T-cell (primary cell): ENCODE data around the gene PCDHB16. TPM values are rescaled to one million over a fixed set of nuclear protein-coding genes. Genes with fewer than 3 reads are reported as not detected.
"Not testable (repeated sequence)": the region's sequence is repeated elsewhere in the genome, so short reads cannot be mapped to it uniquely, and the experiment has no call there.

Source experiments
- ATAC-seq, 4 experiments: fragments of 200-7000 bp in 3 of 4; fragments of 150-1000 bp in 1 of 4; cut with Tn5 transposase; replicated peaks in 1 of 4; 1 replicate in 3 of 4; 2 replicates in 1 of 4; pipeline ENCODE4 v1.10.0; 2021; ENCODE audit warnings: moderate library complexity in 3 of 4, mild to moderate bottlenecking in 2 of 4, moderate number of reproducible peaks in 1 of 4
- CTCF ChIA-PET, 2 donors: fragments of 300-600 bp; sonication (Branson Sonifier 250); formaldehyde crosslinking; loops; one replicate each; lab custom pipeline; 2022; ENCODE audit warnings: antibody characterized with exemption in 2 of 2; lab: Charles Lee
- POLR2A ChIA-PET, 2 donors: fragments of 300-600 bp; sonication (Branson Sonifier 250); formaldehyde crosslinking; loops; one replicate each; lab custom pipeline; 2022; ENCODE audit warnings: antibody characterized with exemption in 2 of 2; lab: Charles Lee
- DNase-seq, 35 experiments: peaks; one replicate each; pipeline versions ENCODE4 v3.0.0 to v3.0.0-alpha.2; 2013 to 2023
- H3K27ac ChIP-seq: one replicate; pipeline ENCODE4 v1.5.1; 2013; ENCODE audit warnings: low read length
- H3K27me3 ChIP-seq, 2 experiments: replicated peaks in 1 of 2; 1 replicate in 1 of 2; 2 replicates in 1 of 2; pipeline versions ENCODE4 v1.6.1 to v1.7.0; 2013; ENCODE audit warnings: low read length in 1 of 2, mixed read lengths in 1 of 2; ENCODE audit not compliant: control insufficient read depth in 2 of 2, insufficient read depth in 2 of 2; ENCODE audit errors: extremely low read depth in 1 of 2
- H3K36me3 ChIP-seq, 2 donors: 1 replicate in 1 of 2; 2 replicates in 1 of 2; pipeline versions ENCODE4 v1.6.1 to v1.7.0; 2013; ENCODE audit warnings: low read length in 1 of 2; ENCODE audit not compliant: control insufficient read depth in 2 of 2, insufficient read depth in 1 of 2; ENCODE audit errors: extremely low read depth in 1 of 2
- H3K4me1 ChIP-seq, 2 experiments: 1 replicate in 1 of 2; 2 replicates in 1 of 2; pipeline versions ENCODE4 v1.6.1 to v1.7.0; 2013; ENCODE audit warnings: low read length in 2 of 2, mixed read lengths in 1 of 2; ENCODE audit not compliant: insufficient read depth in 2 of 2, control insufficient read depth in 1 of 2; ENCODE audit errors: extremely low read depth in 1 of 2
- H3K4me3 ChIP-seq, 2 donors: 1 replicate in 1 of 2; 2 replicates in 1 of 2; pipeline versions ENCODE4 v1.5.1 to v1.7.0; 2013; ENCODE audit warnings: mild to moderate bottlenecking in 2 of 2, low read length in 1 of 2, moderate library complexity in 1 of 2; ENCODE audit not compliant: control insufficient read depth in 1 of 2; ENCODE audit errors: extremely low read depth in 1 of 2
- H3K9me3 ChIP-seq: 2 replicates; pipeline ENCODE4 v1.7.0; 2013
- H3K27ac Mint-ChIP-seq, 2 donors: one replicate each; pipeline ENCODE4 v1.8.0; 2020 to 2021; ENCODE audit warnings: mild to moderate bottlenecking in 2 of 2, mixed read lengths in 2 of 2
- H3K27me3 Mint-ChIP-seq, 2 donors: one replicate each; pipeline ENCODE4 v1.8.0; 2021 to 2022; ENCODE audit warnings: mixed read lengths in 2 of 2
- H3K36me3 Mint-ChIP-seq: one replicate; pipeline ENCODE4 v1.8.0; 2021; ENCODE audit warnings: mixed read lengths
- H3K4me1 Mint-ChIP-seq, 3 donors: one replicate each; pipeline ENCODE4 v1.8.0; 2020 to 2022; ENCODE audit warnings: mixed read lengths in 3 of 3, mild to moderate bottlenecking in 1 of 3
- H3K4me3 Mint-ChIP-seq, 3 donors: one replicate each; pipeline ENCODE4 v1.8.0; 2020 to 2022; ENCODE audit warnings: mild to moderate bottlenecking in 3 of 3, mixed read lengths in 3 of 3, moderate library complexity in 3 of 3
- H3K9me3 Mint-ChIP-seq, 3 donors: one replicate each; pipeline ENCODE4 v1.8.0; 2020 to 2022; ENCODE audit warnings: mixed read lengths in 3 of 3
- WGBS: methylation state at CpG from one replicate; pipeline ENCODE4 v1.1.5; 2013; ENCODE audit warnings: missing lambda C conversion rate; ENCODE audit not compliant: insufficient coverage; 5-methylcytosine and 5-hydroxymethylcytosine counted together
- total RNA-seq, 35 experiments: library from RNA in 6 of 35; stranded (reverse) in 6 of 35; fragments of 120-200 nt in 1 of 35; gene quantifications; one replicate each; pipeline versions ENCODE4 v1.2.1 to v1.2.4 and lab custom pipeline; 2013 to 2026

Gene PCDHB16
- total RNA-seq (not detected), total RNA-seq (lab: John Stamatoyannopoulos, UW) (0 reads per million in 29 experiments)
- total RNA-seq (2013) = not detected

DNA sequence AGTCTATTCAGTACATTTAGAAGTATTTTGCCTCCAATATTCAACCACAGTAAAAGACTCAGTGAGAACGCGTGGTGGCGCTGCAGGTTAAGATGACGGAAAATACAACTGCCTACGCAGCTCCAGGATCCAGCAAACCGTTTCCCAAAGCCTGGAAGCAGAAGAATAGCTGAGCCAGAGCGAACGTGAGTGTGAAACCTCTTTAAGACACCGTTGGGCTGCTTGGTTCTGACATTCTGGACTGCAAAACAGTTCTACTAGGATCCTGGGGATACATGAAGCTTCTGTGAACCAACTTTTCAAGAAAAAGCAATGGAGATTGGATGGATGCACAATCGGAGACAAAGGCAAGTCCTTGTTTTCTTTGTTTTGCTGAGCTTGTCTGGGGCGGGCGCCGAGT lies at the start of gene PCDHB16:
PCDHB16 (plus strand) TSS at position 140 of the 400 bp plus-strand sequence; CDS start at position 313, 173 bp downstream.
- WGBS = 14% methylated on average over 10 of the region's 13 CpGs
- CTCF ChIA-PET = interaction anchor here in 1 of 2 donors (0.8 kb wide), 1 partner anchor 382 kb away, joined by 3 read pairs; no protein-coding TSS in a partner anchor
- Histone ChIP-seq H3K36me3 (no peaks in the 10 kb centered on the region), H3K27ac (no peak within 1 kb of the TSS), H3K27me3 (peaks cover 5 to 23% of the 10 kb centered on the region in 2 experiments), H3K9me3 (no peaks in the 10 kb centered on the region), H3K4me1 (no peaks in the 10 kb centered on the region), H3K4me3 (no peak within 1 kb of the TSS)
- Mint-ChIP-seq H3K27ac (peak within 1 kb of the TSS in 1 of 2 donors; percentile 4), H3K4me3 (no peak within 1 kb of the TSS), H3K9me3 (peaks cover 6 to 15% (median 12%) of the 10 kb centered on the region in 3 donors), H3K36me3 (peaks cover 4% of the 10 kb centered on the region), H3K4me1 (peaks cover 4 to 11% (median 7%) of the 10 kb centered on the region in 3 donors), H3K27me3 (peaks cover 45 to 50% of the 10 kb centered on the region in 2 donors)
- DNase-seq (peak in 1 of 35 experiments; percentile 7), ATAC-seq (no peak)
- POLR2A ChIA-PET = no interaction called here

DNA sequence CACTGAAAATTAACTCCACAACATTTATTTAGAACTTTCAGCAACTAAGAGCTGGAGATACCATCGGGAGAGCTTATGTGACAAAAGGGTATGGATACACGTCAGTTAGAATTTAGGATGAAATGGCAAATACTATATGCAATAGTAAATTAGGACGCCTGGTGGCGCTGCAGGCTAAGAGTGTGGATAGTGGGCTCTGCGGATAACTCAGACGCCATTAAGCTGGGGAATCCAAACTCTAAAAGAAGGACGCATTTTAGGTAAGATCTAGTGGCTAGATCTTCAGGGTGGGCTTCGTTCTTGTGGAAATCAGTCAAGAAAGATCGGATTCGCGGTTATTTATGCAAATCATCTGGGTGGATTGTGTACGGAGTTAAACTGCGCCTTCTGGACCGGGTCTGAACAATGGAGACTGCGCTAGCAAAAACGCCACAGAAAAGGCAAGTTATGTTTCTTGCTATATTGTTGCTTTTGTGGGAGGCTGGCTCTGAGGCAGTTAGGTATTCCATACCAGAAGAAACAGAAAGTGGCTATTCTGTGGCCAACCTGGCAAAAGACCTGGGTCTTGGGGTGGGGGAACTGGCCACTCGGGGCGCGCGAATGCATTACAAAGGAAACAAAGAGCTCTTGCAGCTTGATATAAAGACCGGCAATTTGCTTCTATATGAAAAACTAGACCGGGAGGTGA lies 47.0 kb upstream of the PCDHB16 start, which contains the start of gene PCDHB5:
PCDHB5 (plus strand) TSS at position 177 of the 688 bp plus-strand sequence; CDS start at position 406, 229 bp downstream.
- H3K4me1 Mint-ChIP-seq = peaks cover 8 to 14% (median 9%) of the 10 kb centered on the region in 3 donors
- Histone ChIP-seq H3K9me3 (peaks cover 8% of the 10 kb centered on the region), H3K4me3 (no peak within 1 kb of the TSS), H3K4me1 (peaks cover 0 to 6% of the 10 kb centered on the region in 2 experiments), H3K27ac (no peak within 1 kb of the TSS), H3K27me3 (peaks cover 0 to 9% of the 10 kb centered on the region in 2 experiments), H3K36me3 (no peaks in the 10 kb centered on the region)
- peaks cover 7 to 44% (median 36%) of the 10 kb centered on the region in 3 donors for H3K9me3 Mint-ChIP-seq
- H3K36me3 Mint-ChIP-seq = no peaks in the 10 kb centered on the region
- ATAC-seq (no peak), DNase-seq (peak in 1 of 35 experiments; percentile 16)
- H3K4me3 Mint-ChIP-seq = peak within 1 kb of the TSS; percentile 53 to 62 (median 62)
- WGBS = 30% methylated on average over 21 of the region's 22 CpGs
- CTCF ChIA-PET = interaction anchor here in 1 of 2 donors (1.3 kb wide), 1 partner anchor 13 kb away, joined by 3 read pairs; the partner anchor contains the start of gene PCDHB4
- no peak within 1 kb of the TSS for H3K27ac Mint-ChIP-seq
- H3K27me3 Mint-ChIP-seq = peaks cover 24 to 25% of the 10 kb centered on the region in 2 donors
- POLR2A ChIA-PET = no interaction called here

DNA sequence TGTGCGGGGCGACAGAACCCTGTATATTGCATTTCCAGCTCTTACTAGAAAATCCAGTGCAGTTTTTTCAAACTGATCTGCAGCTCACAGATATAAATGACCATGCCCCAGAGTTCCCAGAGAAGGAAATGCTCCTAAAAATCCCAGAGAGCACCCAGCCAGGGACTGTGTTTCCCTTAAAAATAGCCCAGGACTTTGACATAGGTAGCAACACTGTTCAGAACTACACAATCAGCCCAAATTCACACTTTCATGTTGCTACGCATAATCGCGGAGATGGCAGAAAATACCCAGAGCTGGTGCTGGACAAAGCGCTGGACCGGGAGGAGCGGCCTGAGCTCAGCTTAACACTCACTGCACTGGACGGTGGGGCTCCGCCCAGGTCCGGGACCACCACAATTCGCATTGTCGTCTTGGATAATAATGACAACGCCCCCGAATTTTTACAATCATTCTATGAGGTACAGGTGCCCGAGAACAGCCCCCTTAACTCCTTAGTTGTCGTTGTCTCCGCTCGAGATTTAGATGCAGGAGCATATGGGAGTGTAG lies 46.4 kb upstream of the PCDHB16 start:
- Histone ChIP-seq H3K4me1 (peaks cover 0 to 6% of the 10 kb centered on the region in 2 experiments), H3K9me3 (peaks cover 8% of the 10 kb centered on the region), H3K27ac (no peak overlapping the region), H3K4me3 (no peak overlapping the region), H3K27me3 (peaks cover 0 to 8% of the 10 kb centered on the region in 2 experiments), H3K36me3 (no peaks in the 10 kb centered on the region)
- Mint-ChIP-seq H3K9me3 (peaks cover 7 to 44% (median 36%) of the 10 kb centered on the region in 3 donors), H3K27ac (no peak overlapping the region), H3K36me3 (no peaks in the 10 kb centered on the region), H3K4me3 (peak overlapping the region in 2 of 3 donors; percentile 53 to 62), H3K27me3 (peaks cover 21 to 25% of the 10 kb centered on the region in 2 donors), H3K4me1 (peaks cover 8 to 14% (median 9%) of the 10 kb centered on the region in 3 donors)
- CTCF ChIA-PET = interaction anchor here in 1 of 2 donors (1.3 kb wide), 1 partner anchor 14 kb away, joined by 3 read pairs; the partner anchor contains the start of gene PCDHB4
- POLR2A ChIA-PET = no interaction called here
- WGBS = 61% methylated on average over 14 of the region's 19 CpGs
- ATAC-seq = no peak
- DNase-seq = no peak

DNA sequence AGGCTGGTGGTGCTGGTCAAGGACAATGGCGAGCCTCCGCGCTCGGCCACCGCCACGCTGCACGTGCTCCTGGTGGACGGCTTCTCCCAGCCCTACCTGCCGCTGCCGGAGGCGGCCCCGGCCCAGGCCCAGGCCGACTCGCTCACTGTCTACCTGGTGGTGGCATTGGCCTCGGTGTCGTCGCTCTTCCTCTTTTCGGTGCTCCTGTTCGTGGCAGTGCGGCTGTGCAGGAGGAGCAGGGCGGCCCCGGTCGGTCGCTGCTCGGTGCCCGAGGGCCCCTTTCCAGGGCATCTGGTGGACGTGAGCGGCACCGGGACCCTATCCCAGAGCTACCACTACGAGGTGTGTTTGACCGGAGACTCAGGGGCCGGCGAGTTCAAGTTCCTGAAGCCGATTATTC lies 44.8 kb upstream of the PCDHB16 start:
- POLR2A ChIA-PET, DNase-seq, H3K4me3 Mint-ChIP-seq, H3K4me1 ChIP-seq, H3K36me3 ChIP-seq, H3K9me3 ChIP-seq, H3K36me3 Mint-ChIP-seq, ATAC-seq, H3K27ac Mint-ChIP-seq, H3K4me3 ChIP-seq, H3K27ac ChIP-seq, CTCF ChIA-PET: not testable (repeated sequence)
- Mint-ChIP-seq H3K9me3 (peaks cover 7 to 39% (median 33%) of the 10 kb centered on the region in 3 donors), H3K27me3 (peaks cover 21 to 31% of the 10 kb centered on the region in 2 donors), H3K4me1 (peaks cover 8 to 14% (median 9%) of the 10 kb centered on the region in 3 donors)
- H3K27me3 ChIP-seq = peaks cover 0 to 11% of the 10 kb centered on the region in 2 experiments
- 47% methylated on average over 22 of the region's 34 CpGs for WGBS

GRCh38 chr5:141149812-141150211 lies 32.4 kb upstream of the PCDHB16 start, which contains the start of gene PCDHB6:
Gene PCDHB6, plus strand, starts transcription at chr5:141150057. Its CDS starts 201 bp downstream, at chr5:141150258.
- Histone ChIP-seq H3K27ac (no peak within 1 kb of the TSS), H3K36me3 (no peaks in the 10 kb centered on the region), H3K4me3 (no peak within 1 kb of the TSS), H3K4me1 (no peaks in the 10 kb centered on the region), H3K9me3 (no peaks in the 10 kb centered on the region), H3K27me3 (peaks cover 7 to 23% of the 10 kb centered on the region in 2 experiments)
- H3K4me1 Mint-ChIP-seq = peaks cover 3 to 7% (median 5%) of the 10 kb centered on the region in 3 donors
- DNase-seq = peak in 2 of 35 experiments; percentile 2 to 8
- H3K27me3 Mint-ChIP-seq = peaks cover 39 to 49% of the 10 kb centered on the region in 2 donors
- CTCF ChIA-PET = no interaction called here
- 12% methylated on average over 9 of the region's 18 CpGs for WGBS
- no peak for ATAC-seq
- peaks cover 4% of the 10 kb centered on the region for H3K36me3 Mint-ChIP-seq
- H3K27ac Mint-ChIP-seq = no peak within 1 kb of the TSS
- H3K4me3 Mint-ChIP-seq = peak within 1 kb of the TSS in 1 of 3 donors; percentile 22
- POLR2A ChIA-PET = interaction anchor here in 1 of 2 donors (0.8 kb wide), 1 partner anchor 414 kb away, joined by 3 read pairs; no protein-coding TSS in a partner anchor
- H3K9me3 Mint-ChIP-seq = peaks cover 6 to 25% (median 15%) of the 10 kb centered on the region in 3 donors
